ENCODE results near the gene GRPEL2. TPM values are rescaled to one million over a fixed set of nuclear protein-coding genes. Genes with fewer than 3 reads are reported as not detected.
"Not testable (repeated sequence)": the region's sequence is repeated elsewhere in the genome, so short reads cannot be mapped to it uniquely, and the experiment has no call there.

GRPEL2 gene
- total and polyA plus RNA-seq, 2 of the 8 experiments (the other 6 are each of a cell fraction or from before 2014, with no cell fraction given), result 11.2 to 52.2 TPM

- no peak for TF ChIP-seq BACH1 (IDR thresholded peaks at IDR 0.05; ENCODE audit: low read length)
- no peak for TF ChIP-seq EP300 (IDR thresholded peaks at IDR 0.05; ENCODE audit: borderline replicate concordance in 1 of 2, low read depth in 2 of 2, low read length in 2 of 2)
- no peak for TF ChIP-seq CEBPB (IDR thresholded peaks at IDR 0.05; ENCODE audit: low read depth, low read length)
- TF ChIP-seq POLR2AphosphoS5 (IDR thresholded peaks at IDR 0.05; ENCODE audit: low read depth, low read length), result no peak
These were observed 52.2 kb downstream of the GRPEL2 start (continued) for GRCh38 chr5:149397530-149397929.

- H2BK15ac ChIP-seq (ENCODE audit: low read length); H4K5ac ChIP-seq (ENCODE audit: insufficient read length, low read depth, low read length); H3K9ac ChIP-seq (replicated peaks in 1 of 4; ENCODE audit: extremely low read depth in 1 of 4, low read depth in 3 of 4, low read length in 3 of 4); H3K79me2 ChIP-seq (ENCODE audit: control insufficient read depth in 1 of 2, insufficient read depth in 2 of 2, low read length in 2 of 2); H3K14ac ChIP-seq (ENCODE audit: insufficient read length); H3K4me3 ChIP-seq (ENCODE audit: extremely low read depth in 1 of 4, insufficient read depth in 2 of 4, low read depth in 3 of 4, low read length in 4 of 4); FAIRE-seq; H2AFZ ChIP-seq (ENCODE audit: low read length); H3K79me1 ChIP-seq (ENCODE audit: low read depth, low read length); DNase-seq (ENCODE audit: low read depth in 1 of 2, low spot score in 2 of 2); H3K36me3 ChIP-seq (ENCODE audit: control insufficient read depth in 2 of 4, insufficient read depth in 4 of 4, low read length in 3 of 4); H3K4ac ChIP-seq (replicated peaks; ENCODE audit: insufficient read length, low read depth, low read length); H3K23ac ChIP-seq (ENCODE audit: insufficient read length); H3K23me2 ChIP-seq (ENCODE audit: low read depth, low read length); H3K9me3 ChIP-seq (ENCODE audit: insufficient read depth in 2 of 2, low read depth in 1 of 2, low read length in 1 of 2); H3K4me2 ChIP-seq (ENCODE audit: insufficient read depth in 1 of 2, low read depth in 2 of 2, low read length in 2 of 2); H4K8ac ChIP-seq (ENCODE audit: extremely low read depth, insufficient read depth, low read length); H2BK120ac ChIP-seq (replicated peaks; ENCODE audit: low read depth, low read length); H4K20me1 ChIP-seq (replicated peaks in 1 of 2; ENCODE audit: control insufficient read depth in 1 of 2, insufficient read depth in 2 of 2, low read length in 2 of 2); H2BK5ac ChIP-seq (ENCODE audit: low read depth, low read length); H3K4me1 ChIP-seq (replicated peaks in 1 of 4; ENCODE audit: control insufficient read depth in 3 of 4, insufficient read depth in 4 of 4, low read length in 3 of 4); H3K27me3 ChIP-seq (replicated peaks in 1 of 4; ENCODE audit: control insufficient read depth in 3 of 4, extremely low read depth in 1 of 4, insufficient read depth in 3 of 4, low read length in 3 of 4); H3K18ac ChIP-seq (ENCODE audit: extremely low read depth, low read length); H4K91ac ChIP-seq (replicated peaks; ENCODE audit: insufficient read length, low read length); H3K27ac ChIP-seq (ENCODE audit: low read depth, low read length); H3K56ac ChIP-seq (replicated peaks; ENCODE audit: insufficient read length, low read depth, low read length); H2AK5ac ChIP-seq (ENCODE audit: low read depth, low read length); H2BK20ac ChIP-seq (ENCODE audit: low read length); H2BK12ac ChIP-seq (ENCODE audit: low read depth, low read length): not testable (repeated sequence)
- WGBS, 2 experiments (ENCODE audit: extremely low coverage in 1 of 2, insufficient coverage in 1 of 2, insufficient read length in 1 of 2, insufficient replicate concordance in 2 of 2, low coverage in 1 of 2, low lambda C conversion rate in 2 of 2, missing lambda C conversion rate in 1 of 2), result 75% methylated on average over 7 of the region's 7 CpGs; no CpG with 5 or more reads in 1 of the 2 experiments
- ChIA-PET CTCF (ENCODE audit: partially characterized antibody) (interaction anchor here (0.8 to 3.6 kb wide), 11 partner anchors 8 to 220 kb away, joined by 3 to 16 read pairs (median 5); no protein-coding TSS in a partner anchor), POLR2A (ENCODE audit: partially characterized antibody) (interaction anchor here (0.9 kb wide), 1 partner anchor 13 kb away, joined by 3 read pairs; no protein-coding TSS in a partner anchor)
These were observed 53.5 kb downstream of the GRPEL2 start for GRCh38 chr5:149398747-149399266.

All from H1 (cell line).